B cell (primary cell): ENCODE data around the gene SUPT7L. TPM values are rescaled to one million over a fixed set of nuclear protein-coding genes. Genes with fewer than 3 reads are reported as not detected.

Experiments
- ATAC-seq: fragments of 200-7000 bp; cut with Tn5 transposase; one replicate; pipeline ENCODE4 v1.10.0; 2021; ENCODE audit warnings: low read depth, mild to moderate bottlenecking, moderate number of reproducible peaks, moderate library complexity
- CTCF ChIA-PET: fragments of 350-600 bp; sonication (Branson Sonifier 250); formaldehyde crosslinking; loops from one replicate; lab custom pipeline; 2021; ENCODE audit warnings: antibody characterized with exemption, inconsistent platforms; lab: Charles Lee
- POLR2A ChIA-PET: fragments of 350-600 bp; sonication (Branson Sonifier 250); formaldehyde crosslinking; loops from one replicate; lab custom pipeline; 2021; ENCODE audit warnings: antibody characterized with exemption; lab: Charles Lee
- DNase-seq: peaks from one replicate; pipeline ENCODE4 v3.0.0; 2013
- H2AFZ ChIP-seq: 2 replicates; pipeline ENCODE4 v1.6.1; 2012; ENCODE audit warnings: mild to moderate bottlenecking, low read depth, low read length; ENCODE audit not compliant: insufficient read depth, poor library complexity, severe bottlenecking
- H3K27ac ChIP-seq, 2 donors: 1 replicate in 1 of 2; 2 replicates in 1 of 2; pipeline ENCODE4 v1.5.1; 2012 to 2013; ENCODE audit warnings: low read length in 2 of 2, mild to moderate bottlenecking in 2 of 2, moderate library complexity in 1 of 2
- H3K27me3 ChIP-seq, 4 experiments: fragments of 200-600 bp in 1 of 4; sonication (generic) in 1 of 4; replicated peaks in 1 of 4; 1 replicate in 2 of 4; 2 replicates in 2 of 4; pipeline versions ENCODE4 v1.6.1 to v1.7.0; 2013 to 2016; ENCODE audit warnings: low read length in 3 of 4, mild to moderate bottlenecking in 2 of 4, mixed read lengths in 1 of 4, moderate library complexity in 1 of 4; ENCODE audit not compliant: insufficient read depth in 4 of 4, control insufficient read depth in 3 of 4; ENCODE audit errors: control extremely low read depth in 1 of 4
- H3K36me3 ChIP-seq, 2 experiments: replicated peaks in 1 of 2; 1 replicate in 1 of 2; 2 replicates in 1 of 2; pipeline versions ENCODE4 v1.6.1 to v1.7.1; 2013; ENCODE audit warnings: low read length in 1 of 2; ENCODE audit not compliant: insufficient read depth in 2 of 2, control insufficient read depth in 1 of 2; ENCODE audit errors: control extremely low read depth in 1 of 2, extremely low read depth in 1 of 2
- H3K4me1 ChIP-seq, 2 donors: fragments of 200-600 bp in 1 of 2; sonication (generic) in 1 of 2; 1 replicate in 1 of 2; 2 replicates in 1 of 2; pipeline versions ENCODE4 v1.5.1 to v1.6.1; 2013 to 2017; ENCODE audit warnings: low read length in 2 of 2; ENCODE audit not compliant: control insufficient read depth in 2 of 2, insufficient read depth in 2 of 2
- H3K4me2 ChIP-seq: replicated peaks from 2 replicates; pipeline ENCODE3; 2012; ENCODE audit warnings: mild to moderate bottlenecking, low read depth, low read length; ENCODE audit not compliant: poor library complexity, severe bottlenecking
- H3K4me3 ChIP-seq, 5 experiments: fragments of 200-600 bp in 1 of 5; sonication (generic) in 1 of 5; 1 replicate in 3 of 5; 2 replicates in 2 of 5; pipeline versions ENCODE4 v1.5.1 to v1.7.0; 2011 to 2016; ENCODE audit warnings: low read length in 4 of 5, mild to moderate bottlenecking in 4 of 5, low read depth in 2 of 5, control low read depth in 1 of 5, moderate library complexity in 1 of 5; ENCODE audit not compliant: insufficient read depth in 1 of 5; ENCODE audit errors: control extremely low read depth in 1 of 5, extremely low read depth in 1 of 5
- H3K79me2 ChIP-seq: fragments of 200-600 bp; sonication (generic); one replicate; pipeline ENCODE4 v1.6.0; 2016; ENCODE audit warnings: low read length; ENCODE audit not compliant: control insufficient read depth, insufficient read depth
- H3K9ac ChIP-seq: fragments of 200-600 bp; sonication (generic); 2 replicates; pipeline ENCODE4 v1.6.1; 2017; ENCODE audit warnings: mild to moderate bottlenecking, low read length, moderate library complexity
- H3K9me3 ChIP-seq, 3 donors: one replicate each; pipeline versions ENCODE4 v1.6.1 to v1.7.1; 2013; ENCODE audit warnings: low read length in 2 of 3; ENCODE audit not compliant: control insufficient read depth in 2 of 3, insufficient read depth in 1 of 3; ENCODE audit errors: control extremely low read depth in 1 of 3
- H4K20me1 ChIP-seq: 2 replicates; pipeline ENCODE4 v1.6.0; 2012; ENCODE audit warnings: mild to moderate bottlenecking, low read length; ENCODE audit not compliant: insufficient read depth, control insufficient read depth, poor library complexity, severe bottlenecking
- H3K27ac Mint-ChIP-seq: one replicate; pipeline ENCODE4 v1.8.0; 2021; ENCODE audit warnings: mixed read lengths
- H3K27me3 Mint-ChIP-seq: one replicate; pipeline ENCODE4 v1.8.0; 2021; ENCODE audit warnings: mixed read lengths
- H3K4me1 Mint-ChIP-seq: one replicate; pipeline ENCODE4 v1.8.0; 2021; ENCODE audit warnings: mixed read lengths
- H3K4me3 Mint-ChIP-seq: one replicate; pipeline ENCODE4 v1.8.0; 2021; ENCODE audit warnings: mixed read lengths
- H3K9me3 Mint-ChIP-seq: one replicate; pipeline ENCODE4 v1.8.0; 2022; ENCODE audit warnings: mixed read lengths; ENCODE audit not compliant: insufficient read depth
- EZH2 ChIP-seq: IDR thresholded peaks from 2 replicates; pipeline ENCODE4 v1.6.1; 2012; ENCODE audit warnings: borderline replicate concordance, low read depth, mild to moderate bottlenecking, moderate library complexity, low read length; ENCODE audit not compliant: insufficient read depth, poor library complexity, severe bottlenecking
- WGBS: methylation state at CpG from one replicate; pipeline ENCODE4 v1.1.5; 2013; ENCODE audit warnings: missing lambda C conversion rate; ENCODE audit not compliant: insufficient coverage; 5-methylcytosine and 5-hydroxymethylcytosine counted together
- intact Hi-C: fragments of 100-400 bp; cut with micrococcal nuclease; formaldehyde crosslinking; loops from one replicate; pipeline ENCODE4 v1.10.0; 2022
- polyA plus RNA-seq: library from polyadenylated mRNA; depleted of rRNA; stranded (reverse); fragments of >200 nt; gene quantifications from 2 replicates; pipeline ENCODE4 v1.2.3, GENCODE V29; 2012
- total RNA-seq, 2 donors: library from RNA; stranded (reverse); fragments of 120-200 nt in 1 of 2; gene quantifications; 1 replicate in 1 of 2; 2 replicates in 1 of 2; pipeline versions ENCODE4 v1.2.3 to v1.2.4, GENCODE V29; 2013 to 2022
- TF ChIP-seq, protein P1 (sequence below): fragments of 200-600 bp; IDR thresholded peaks from one replicate; pipeline ENCODE4 v1.8.0; 2022; ENCODE audit warnings: antibody characterized with exemption, mild to moderate bottlenecking

The SUPT7L gene
- total and polyA plus RNA-seq, 2 donors (not counting 1 experiment from before 2014, with no cell fraction given), result 40.2 to 42.4 TPM

GRCh38 chr2:27703638-27704341 lies 40.4 kb upstream of the SUPT7L start:
- Histone ChIP-seq H3K4me2 (no peak overlapping the region), H3K9me3 (no peaks in the 10 kb centered on the region), H3K79me2 (no peaks in the 10 kb centered on the region), H3K9ac (no peak overlapping the region), H3K4me1 (no peaks in the 10 kb centered on the region), H3K4me3 (no peak overlapping the region), H3K36me3 (no peaks in the 10 kb centered on the region), H3K27ac (no peak overlapping the region), H2AFZ (no peak overlapping the region), H4K20me1 (no peaks in the 10 kb centered on the region), H3K27me3 (no peaks in the 10 kb centered on the region)
- ATAC-seq (peak; percentile 78), DNase-seq (peak; percentile 83)
- no peaks in the 10 kb centered on the region for H3K9me3 Mint-ChIP-seq
- no peak overlapping the region for H3K27ac Mint-ChIP-seq
- CTCF ChIA-PET, result interaction anchor here (0.8 to 3.3 kb wide), 29 partner anchors 8 to 912 kb away, joined by 3 to 34 read pairs (median 6); partner anchors contain the start of gene MRPL33
- WGBS, result 0% methylated on average over 4 of the region's 9 CpGs
- peaks cover 12% of the 10 kb centered on the region for H3K27me3 Mint-ChIP-seq
- peaks cover 4% of the 10 kb centered on the region for H3K4me1 Mint-ChIP-seq
- intact Hi-C loops, result loop anchor here (1.0 to 5.0 kb wide), 4 partner anchors 693 to 863 kb away; no protein-coding TSS in a partner anchor
- POLR2A ChIA-PET, result no interaction called here
- TF ChIP-seq, protein P1, sequence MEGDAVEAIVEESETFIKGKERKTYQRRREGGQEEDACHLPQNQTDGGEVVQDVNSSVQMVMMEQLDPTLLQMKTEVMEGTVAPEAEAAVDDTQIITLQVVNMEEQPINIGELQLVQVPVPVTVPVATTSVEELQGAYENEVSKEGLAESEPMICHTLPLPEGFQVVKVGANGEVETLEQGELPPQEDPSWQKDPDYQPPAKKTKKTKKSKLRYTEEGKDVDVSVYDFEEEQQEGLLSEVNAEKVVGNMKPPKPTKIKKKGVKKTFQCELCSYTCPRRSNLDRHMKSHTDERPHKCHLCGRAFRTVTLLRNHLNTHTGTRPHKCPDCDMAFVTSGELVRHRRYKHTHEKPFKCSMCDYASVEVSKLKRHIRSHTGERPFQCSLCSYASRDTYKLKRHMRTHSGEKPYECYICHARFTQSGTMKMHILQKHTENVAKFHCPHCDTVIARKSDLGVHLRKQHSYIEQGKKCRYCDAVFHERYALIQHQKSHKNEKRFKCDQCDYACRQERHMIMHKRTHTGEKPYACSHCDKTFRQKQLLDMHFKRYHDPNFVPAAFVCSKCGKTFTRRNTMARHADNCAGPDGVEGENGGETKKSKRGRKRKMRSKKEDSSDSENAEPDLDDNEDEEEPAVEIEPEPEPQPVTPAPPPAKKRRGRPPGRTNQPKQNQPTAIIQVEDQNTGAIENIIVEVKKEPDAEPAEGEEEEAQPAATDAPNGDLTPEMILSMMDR, result peak; percentile 91
- TF ChIP-seq EZH2, result no peak
- no peak overlapping the region for H3K4me3 Mint-ChIP-seq

GRCh38 chr2:27702302-27702701 lies 38.9 kb upstream of the SUPT7L start:
- H3K27ac ChIP-seq, result no peak overlapping the region
- no peak overlapping the region for H3K4me2 ChIP-seq
- no peak for TF ChIP-seq EZH2
- TF ChIP-seq, protein P1, result no peak
- no peaks in the 10 kb centered on the region for H4K20me1 ChIP-seq
- H3K4me3 ChIP-seq, result no peak overlapping the region
- peaks cover 4% of the 10 kb centered on the region for H3K4me1 Mint-ChIP-seq
- H3K9me3 Mint-ChIP-seq, result no peaks in the 10 kb centered on the region
- H2AFZ ChIP-seq, result no peak overlapping the region
- WGBS, result 100% methylated on average over 1 of the region's 1 CpG
- H3K27me3 ChIP-seq, result no peaks in the 10 kb centered on the region
- POLR2A ChIA-PET, result no interaction called here
- peaks cover 0 to 6% of the 10 kb centered on the region in 2 experiments for H3K36me3 ChIP-seq
- H3K27ac Mint-ChIP-seq, result no peak overlapping the region
- no peak overlapping the region for H3K4me3 Mint-ChIP-seq
- ATAC-seq (no peak), DNase-seq (no peak)
- CTCF ChIA-PET, result no interaction called here
- H3K79me2 ChIP-seq, result no peaks in the 10 kb centered on the region
- intact Hi-C loops, result loop anchor here (5.0 kb wide), 1 partner anchor 710 kb away; no protein-coding TSS in a partner anchor
- H3K9me3 ChIP-seq, result no peaks in the 10 kb centered on the region
- no peaks in the 10 kb centered on the region for H3K4me1 ChIP-seq
- H3K9ac ChIP-seq, result no peak overlapping the region
- H3K27me3 Mint-ChIP-seq, result peaks cover 4% of the 10 kb centered on the region
